ENCODE measurements around the gene ULK2. TPM values are rescaled to one million over a fixed set of nuclear protein-coding genes. Genes with fewer than 3 reads are reported as not detected.
"Not testable (repeated sequence)": the region's sequence is repeated elsewhere in the genome, so short reads cannot be mapped to it uniquely, and the experiment has no call there.

The ULK2 gene
- total and polyA plus RNA-seq, 4 experiments from 2014 or later, result 5.2 to 14.5 (median 11.6) TPM

- H3K27ac Mint-ChIP-seq, result peak overlapping the region; percentile 64 to 96 (median 85)
- H3K27me3 ChIP-seq (ENCODE audit: insufficient read depth, low read length), result no peaks in the 10 kb centered on the region
- intact Hi-C loops (cut with micrococcal nuclease), result loop anchor here (5.0 kb wide), 2 partner anchors 42 to 123 kb away; partner anchors contain the start of gene ALDH3A2
- peaks cover 0 to 2% of the 10 kb centered on the region in 2 donors for H3K27me3 Mint-ChIP-seq
- no peak for DNase-seq
- H3K4me1 ChIP-seq (ENCODE audit: insufficient read depth, low read length), result peaks cover 74% of the 10 kb centered on the region
- no peaks in the 10 kb centered on the region for H3K36me3 ChIP-seq (ENCODE audit: insufficient read depth, low read length)
- H3K4me3 Mint-ChIP-seq, result peak overlapping the region in 2 of 8 donors; percentile 35 to 61
- H3K4me3 ChIP-seq (ENCODE audit: low read length in 2 of 2), result no peak overlapping the region
- ChIA-PET POLR2A (ENCODE audit: partially characterized antibody) (interaction anchor here (2.4 kb wide), 1 partner anchor 122 kb away, joined by 13 read pairs; the partner anchor contains the start of gene ALDH3A2), CTCF (ENCODE audit: partially characterized antibody) (interaction anchor here (1.1 to 9.0 kb wide), 6 partner anchors 8 to 258 kb away, joined by 4 to 154 read pairs (median 17); no protein-coding TSS in a partner anchor)
- H3K9me3 Mint-ChIP-seq, result no peaks in the 10 kb centered on the region
- peaks cover under 1 to 2% of the 10 kb centered on the region in 2 donors for H3K36me3 Mint-ChIP-seq
- H3K27ac ChIP-seq (ENCODE audit: low read depth, low read length), result no peak overlapping the region
- H3K4me1 Mint-ChIP-seq, result peaks cover 41 to 75% (median 63%) of the 10 kb centered on the region in 4 donors
- no peaks in the 10 kb centered on the region for H3K9me3 ChIP-seq (ENCODE audit: control insufficient read depth in 1 of 2, low read length in 2 of 2)
Measured at GRCh38 chr17:19769946-19770652, 97.6 kb downstream of the ULK2 start.

GRCh38 chr17:19768046-19768782 lies 99.5 kb downstream of the ULK2 start:
- ChIA-PET POLR2A (ENCODE audit: partially characterized antibody) (interaction anchor here (2.7 kb wide), 1 partner anchor 255 kb away, joined by 12 read pairs; no protein-coding TSS in a partner anchor), CTCF (ENCODE audit: partially characterized antibody) (interaction anchor here (0.6 to 9.0 kb wide), 10 partner anchors 10 to 405 kb away, joined by 3 to 154 read pairs (median 18); partner anchors contain the start of genes ALDH3A2 and B9D1)
- H3K9me3 Mint-ChIP-seq, result no peaks in the 10 kb centered on the region
- Histone ChIP-seq H3K27ac (ENCODE audit: low read depth, low read length) (no peak overlapping the region), H3K4me3 (ENCODE audit: low read length in 2 of 2) (no peak overlapping the region), H3K27me3 (ENCODE audit: insufficient read depth, low read length) (no peaks in the 10 kb centered on the region), H3K9me3 (ENCODE audit: control insufficient read depth in 1 of 2, low read length in 2 of 2) (no peaks in the 10 kb centered on the region), H3K4me1 (ENCODE audit: insufficient read depth, low read length) (peaks cover 63% of the 10 kb centered on the region), H3K36me3 (ENCODE audit: insufficient read depth, low read length) (no peaks in the 10 kb centered on the region)
- peaks cover 2% of the 10 kb centered on the region in 2 donors for H3K27me3 Mint-ChIP-seq
- intact Hi-C loops (cut with micrococcal nuclease), result loop anchor here (5.0 kb wide), 2 partner anchors 44 to 121 kb away; partner anchors contain the start of gene ALDH3A2
- peak overlapping the region in 3 of 8 donors; percentile 2 to 44 (median 20) for H3K4me3 Mint-ChIP-seq
- H3K27ac Mint-ChIP-seq, result peak overlapping the region; percentile 38 to 82 (median 64)
- H3K4me1 Mint-ChIP-seq, result peaks cover 34 to 62% (median 51%) of the 10 kb centered on the region in 4 donors
- no peak for DNase-seq
- no peaks in the 10 kb centered on the region for H3K36me3 Mint-ChIP-seq

- Histone ChIP-seq H3K4me3 (ENCODE audit: low read length in 2 of 2) (no peak overlapping the region), H3K27me3 (ENCODE audit: insufficient read depth, low read length) (no peaks in the 10 kb centered on the region), H3K4me1 (ENCODE audit: insufficient read depth, low read length) (peaks cover 47% of the 10 kb centered on the region), H3K27ac (ENCODE audit: low read depth, low read length) (no peak overlapping the region), H3K9me3 (ENCODE audit: control insufficient read depth in 1 of 2, low read length in 2 of 2) (no peaks in the 10 kb centered on the region), H3K36me3 (ENCODE audit: insufficient read depth, low read length) (no peaks in the 10 kb centered on the region)
- POLR2A ChIA-PET (ENCODE audit: partially characterized antibody), result interaction anchor here (0.6 to 2.7 kb wide), 4 partner anchors 89 to 389 kb away, joined by 3 to 12 read pairs (median 3); partner anchors contain the start of gene ULK2
- Mint-ChIP-seq H3K4me3 (peak overlapping the region in 5 of 8 donors; percentile 31 to 54 (median 49)), H3K27ac (peak overlapping the region; percentile 24 to 91 (median 72)), H3K36me3 (no peaks in the 10 kb centered on the region), H3K27me3 (peaks cover 2% of the 10 kb centered on the region in 2 donors), H3K9me3 (no peaks in the 10 kb centered on the region), H3K4me1 (peaks cover 25 to 57% (median 38%) of the 10 kb centered on the region in 4 donors)
- DNase-seq, result peak; percentile 55 to 77 (median 69)
- CTCF ChIA-PET (ENCODE audit: partially characterized antibody), result interaction anchor here (0.7 to 9.0 kb wide), 38 partner anchors 9 to 461 kb away, joined by 3 to 154 read pairs (median 4); partner anchors contain the start of genes ALDH3A2 and B9D1
- intact Hi-C loops (cut with micrococcal nuclease), result loop anchor here (1.0 to 5.0 kb wide), 4 partner anchors 46 to 404 kb away; partner anchors contain the start of genes ALDH3A2 and B9D1
Measured at GRCh38 chr17:19766421-19767270, 101.1 kb downstream of the ULK2 start.

GRCh38 chr17:19766016-19766415 lies 101.7 kb downstream of the ULK2 start:
- H3K36me3 ChIP-seq (ENCODE audit: insufficient read depth, low read length), result no peaks in the 10 kb centered on the region
- peaks cover 2% of the 10 kb centered on the region in 2 donors for H3K27me3 Mint-ChIP-seq
- H3K4me1 ChIP-seq (ENCODE audit: insufficient read depth, low read length), result peaks cover 41% of the 10 kb centered on the region
- peaks cover 19 to 51% (median 31%) of the 10 kb centered on the region in 4 donors for H3K4me1 Mint-ChIP-seq
- H3K27me3 ChIP-seq (ENCODE audit: insufficient read depth, low read length), result no peaks in the 10 kb centered on the region
- no peaks in the 10 kb centered on the region for H3K9me3 ChIP-seq (ENCODE audit: control insufficient read depth in 1 of 2, low read length in 2 of 2)
- ChIA-PET CTCF (ENCODE audit: partially characterized antibody) (interaction anchor here (0.7 to 9.0 kb wide), 33 partner anchors 8 to 460 kb away, joined by 3 to 154 read pairs (median 4); partner anchors contain the start of genes ALDH3A2 and B9D1), POLR2A (ENCODE audit: partially characterized antibody) (interaction anchor here (1.0 to 2.7 kb wide), 3 partner anchors 101 to 388 kb away, joined by 3 to 12 read pairs (median 3); partner anchors contain the start of gene ULK2)
- H3K36me3 Mint-ChIP-seq, result no peaks in the 10 kb centered on the region
- intact Hi-C loops (cut with micrococcal nuclease), result loop anchor here (1.0 to 5.0 kb wide), 4 partner anchors 46 to 404 kb away; partner anchors contain the start of genes ALDH3A2 and B9D1
- no peaks in the 10 kb centered on the region for H3K9me3 Mint-ChIP-seq
- no peak overlapping the region for H3K4me3 Mint-ChIP-seq
- no peak overlapping the region for H3K4me3 ChIP-seq (ENCODE audit: low read length in 2 of 2)
- no peak for DNase-seq
- H3K27ac ChIP-seq (ENCODE audit: low read depth, low read length), result no peak overlapping the region
- no peak overlapping the region for H3K27ac Mint-ChIP-seq

- Mint-ChIP-seq H3K27ac (peak overlapping the region in 1 of 7 donors; percentile 23), H3K4me1 (peaks cover 12 to 34% (median 17%) of the 10 kb centered on the region in 4 donors)
- intact Hi-C loops (cut with micrococcal nuclease); DNase-seq; POLR2A ChIA-PET (ENCODE audit: partially characterized antibody); H3K9me3 Mint-ChIP-seq; H3K36me3 Mint-ChIP-seq; H3K4me3 ChIP-seq (ENCODE audit: low read length in 2 of 2); H3K27ac ChIP-seq (ENCODE audit: low read depth, low read length); H3K27me3 Mint-ChIP-seq; H3K4me3 Mint-ChIP-seq; H3K36me3 ChIP-seq (ENCODE audit: insufficient read depth, low read length); H3K9me3 ChIP-seq (ENCODE audit: control insufficient read depth in 1 of 2, low read length in 2 of 2); H3K27me3 ChIP-seq (ENCODE audit: insufficient read depth, low read length): not testable (repeated sequence)
- peaks cover 25% of the 10 kb centered on the region for H3K4me1 ChIP-seq (ENCODE audit: insufficient read depth, low read length)
- CTCF ChIA-PET (ENCODE audit: partially characterized antibody), result interaction anchor here (0.7 to 9.0 kb wide), 12 partner anchors 8 to 964 kb away, joined by 3 to 154 read pairs (median 18); partner anchors contain the start of genes ALDH3A2 and B9D1
Measured at GRCh38 chr17:19763991-19764390, 103.7 kb downstream of the ULK2 start.

GRCh38 chr17:19763416-19763815 lies 104.3 kb downstream of the ULK2 start:
- DNase-seq, result no peak
- Histone ChIP-seq H3K4me3 (ENCODE audit: low read length in 2 of 2) (no peak overlapping the region), H3K27ac (ENCODE audit: low read depth, low read length) (no peak overlapping the region), H3K27me3 (ENCODE audit: insufficient read depth, low read length) (no peaks in the 10 kb centered on the region), H3K4me1 (ENCODE audit: insufficient read depth, low read length) (peaks cover 21% of the 10 kb centered on the region), H3K9me3 (ENCODE audit: control insufficient read depth in 1 of 2, low read length in 2 of 2) (no peaks in the 10 kb centered on the region), H3K36me3 (ENCODE audit: insufficient read depth, low read length) (no peaks in the 10 kb centered on the region)
- H3K27ac Mint-ChIP-seq, result peak overlapping the region in 2 of 7 donors; percentile 9 to 23
- H3K4me3 Mint-ChIP-seq, result no peak overlapping the region
- intact Hi-C loops (cut with micrococcal nuclease), result no loop called here
- H3K36me3 Mint-ChIP-seq, result no peaks in the 10 kb centered on the region
- no peaks in the 10 kb centered on the region for H3K9me3 Mint-ChIP-seq
- H3K27me3 Mint-ChIP-seq, result peaks cover 2% of the 10 kb centered on the region in 2 donors
- ChIA-PET CTCF (ENCODE audit: partially characterized antibody) (interaction anchor here (0.7 to 9.0 kb wide), 20 partner anchors 9 to 457 kb away, joined by 3 to 154 read pairs (median 8); partner anchors contain the start of genes ALDH3A2 and B9D1), POLR2A (ENCODE audit: partially characterized antibody) (interaction anchor here (1.5 to 2.0 kb wide), 3 partner anchors 8 to 400 kb away, joined by 7 to 14 read pairs (median 14); partner anchors contain the start of genes ALDH3A2 and B9D1)
- peaks cover 12 to 32% (median 16%) of the 10 kb centered on the region in 4 donors for H3K4me1 Mint-ChIP-seq
